Right atrium auricular region (tissue), 2 donors: Measurements from ENCODE around the gene INTS15. TPM values are rescaled to one million over a fixed set of nuclear protein-coding genes. Genes with fewer than 3 reads are reported as not detected.

Source experiments
- DNase-seq: peaks from one replicate; pipeline ENCODE4 v3.0.0-alpha.2; 2019; ENCODE audit warnings: low spot score
- H3K27ac ChIP-seq, 2 donors: fragments of 200-600 bp; sonication (generic); 1 replicate in 1 of 2; 2 replicates in 1 of 2; pipeline ENCODE4 v1.5.1; 2016 to 2019
- H3K27me3 ChIP-seq, 2 donors: fragments of 200-600 bp; sonication (generic); one replicate each; pipeline versions ENCODE4 v1.5.1 to v1.6.0; 2017 to 2019
- H3K36me3 ChIP-seq: fragments of 200-600 bp; sonication (generic); one replicate; pipeline ENCODE4 v1.5.1; 2016
- H3K4me1 ChIP-seq, 2 donors: fragments of 200-600 bp; sonication (generic); one replicate each; pipeline versions ENCODE4 v1.5.1 to v1.6.0; 2017 to 2019
- H3K4me3 ChIP-seq, 2 donors: fragments of 200-600 bp; sonication (generic); 1 replicate in 1 of 2; 2 replicates in 1 of 2; pipeline ENCODE4 v1.5.1; 2017 to 2019; ENCODE audit warnings: mild to moderate bottlenecking in 1 of 2, moderate library complexity in 1 of 2
- H3K9me3 ChIP-seq, 2 donors: fragments of 200-600 bp; sonication (generic); one replicate each; pipeline ENCODE4 v1.5.1; 2019
- total RNA-seq, 2 donors: library from RNA; depleted of rRNA; stranded (reverse); fragments of >200 nt; gene quantifications; one replicate each; pipeline ENCODE4 v1.1.0, GENCODE V29; 2016
- TF ChIP-seq, protein P1 (sequence below), 2 donors: fragments of 200-600 bp; sonication (generic); IDR thresholded peaks; one replicate each; pipeline ENCODE4 v1.5.1; 2019; ENCODE audit warnings: antibody characterized with exemption in 2 of 2

Gene INTS15
- total RNA-seq, 2 donors from 2014 or later, result 12.5 to 19.5 TPM

DNA sequence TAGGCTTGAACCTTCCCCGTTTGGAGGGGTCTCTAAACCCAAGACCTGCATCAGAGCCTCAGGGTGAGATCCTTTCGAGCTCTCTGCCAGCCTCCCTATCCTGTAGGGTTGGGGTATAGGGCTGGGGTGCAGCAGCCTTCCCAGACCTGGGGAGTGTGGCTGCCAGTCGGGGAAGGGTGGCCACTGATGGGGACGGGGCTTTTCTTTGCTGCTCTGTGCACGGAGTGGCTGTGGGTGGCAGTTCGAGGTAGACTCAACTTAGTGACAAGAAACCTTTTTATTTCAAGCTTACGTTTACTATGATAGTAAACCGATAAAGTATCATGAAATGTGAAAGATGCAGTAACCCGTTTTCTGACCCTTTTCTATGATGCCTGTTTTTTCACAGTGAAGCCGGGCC, 60.3 kb downstream of the INTS15 start:
- Histone ChIP-seq H3K4me1 (no peaks in the 10 kb centered on the region), H3K9me3 (peaks cover 0 to 7% of the 10 kb centered on the region in 2 donors), H3K27ac (no peak overlapping the region), H3K27me3 (no peaks in the 10 kb centered on the region), H3K36me3 (peaks cover 49% of the 10 kb centered on the region), H3K4me3 (no peak overlapping the region)
- no peak for DNase-seq
- TF ChIP-seq, protein P1, sequence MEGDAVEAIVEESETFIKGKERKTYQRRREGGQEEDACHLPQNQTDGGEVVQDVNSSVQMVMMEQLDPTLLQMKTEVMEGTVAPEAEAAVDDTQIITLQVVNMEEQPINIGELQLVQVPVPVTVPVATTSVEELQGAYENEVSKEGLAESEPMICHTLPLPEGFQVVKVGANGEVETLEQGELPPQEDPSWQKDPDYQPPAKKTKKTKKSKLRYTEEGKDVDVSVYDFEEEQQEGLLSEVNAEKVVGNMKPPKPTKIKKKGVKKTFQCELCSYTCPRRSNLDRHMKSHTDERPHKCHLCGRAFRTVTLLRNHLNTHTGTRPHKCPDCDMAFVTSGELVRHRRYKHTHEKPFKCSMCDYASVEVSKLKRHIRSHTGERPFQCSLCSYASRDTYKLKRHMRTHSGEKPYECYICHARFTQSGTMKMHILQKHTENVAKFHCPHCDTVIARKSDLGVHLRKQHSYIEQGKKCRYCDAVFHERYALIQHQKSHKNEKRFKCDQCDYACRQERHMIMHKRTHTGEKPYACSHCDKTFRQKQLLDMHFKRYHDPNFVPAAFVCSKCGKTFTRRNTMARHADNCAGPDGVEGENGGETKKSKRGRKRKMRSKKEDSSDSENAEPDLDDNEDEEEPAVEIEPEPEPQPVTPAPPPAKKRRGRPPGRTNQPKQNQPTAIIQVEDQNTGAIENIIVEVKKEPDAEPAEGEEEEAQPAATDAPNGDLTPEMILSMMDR (IDR thresholded peaks at IDR 0.05), result no peak

DNA sequence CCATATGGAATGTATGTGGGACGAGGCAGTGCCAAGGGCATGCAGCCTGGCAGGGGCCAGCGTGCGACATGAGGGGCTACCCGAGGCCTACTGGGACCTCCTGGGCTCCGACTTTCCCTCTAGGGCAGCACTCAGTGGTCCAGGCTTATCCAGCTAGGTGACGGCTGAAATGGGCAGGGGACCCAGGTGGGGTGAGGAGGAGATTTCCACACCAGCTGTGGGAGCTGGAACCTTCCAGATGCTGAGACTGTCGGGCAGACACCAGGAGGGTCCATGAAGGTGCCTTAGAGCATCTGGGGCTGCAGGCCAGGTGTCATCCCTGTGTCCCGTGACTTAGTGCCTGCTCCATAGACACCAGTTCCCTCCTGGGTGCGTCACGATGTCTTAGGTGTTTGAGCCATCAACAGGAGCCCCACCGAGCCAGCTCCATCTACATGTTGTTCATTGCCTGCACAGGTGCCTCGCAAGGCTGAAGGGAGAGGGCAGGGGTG, 60.7 kb downstream of the INTS15 start:
- no peak overlapping the region for H3K27ac ChIP-seq
- H3K27me3 ChIP-seq, result no peaks in the 10 kb centered on the region
- H3K9me3 ChIP-seq, result peaks cover 0 to 7% of the 10 kb centered on the region in 2 donors
- H3K4me1 ChIP-seq, result no peaks in the 10 kb centered on the region
- no peak overlapping the region for H3K4me3 ChIP-seq
- TF ChIP-seq, protein P1 (IDR thresholded peaks at IDR 0.05), result no peak
- DNase-seq, result no peak
- H3K36me3 ChIP-seq, result peaks cover 49% of the 10 kb centered on the region

DNA sequence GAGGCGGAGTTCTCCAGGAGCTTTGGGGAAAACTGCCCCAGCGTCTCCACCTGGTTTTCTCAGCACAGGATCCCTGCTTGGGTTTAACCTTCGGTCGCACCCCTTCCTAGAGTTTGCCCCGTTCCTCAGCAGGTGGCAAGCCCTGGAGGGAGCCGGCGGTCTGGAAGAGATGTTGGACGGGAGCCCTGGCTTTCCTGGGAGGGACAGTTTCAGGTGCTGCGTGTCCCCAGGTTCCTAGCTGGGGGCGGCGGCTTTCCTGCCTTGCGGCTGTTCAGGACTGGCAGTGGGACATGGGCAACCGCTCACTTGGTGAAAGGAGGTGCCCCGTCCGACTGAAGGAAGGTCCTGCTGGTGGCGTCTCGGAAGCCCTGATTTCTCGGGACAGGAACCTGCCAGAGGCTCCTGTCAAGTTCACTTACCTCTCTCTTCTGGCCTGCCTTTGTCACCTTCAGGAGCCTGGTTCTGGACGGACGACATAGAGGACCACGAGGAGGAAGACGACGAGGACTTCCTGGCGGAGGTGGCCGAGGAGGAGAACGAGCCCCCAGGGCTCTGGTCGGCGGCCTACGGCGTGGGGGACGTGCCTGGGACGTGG, 62.1 kb downstream of the INTS15 start:
- Histone ChIP-seq H3K27ac (no peak overlapping the region), H3K36me3 (peaks cover 41% of the 10 kb centered on the region), H3K4me3 (no peak overlapping the region), H3K4me1 (no peaks in the 10 kb centered on the region), H3K27me3 (no peaks in the 10 kb centered on the region), H3K9me3 (peaks cover 0 to 7% of the 10 kb centered on the region in 2 donors)
- no peak for DNase-seq
- TF ChIP-seq, protein P1 (IDR thresholded peaks at IDR 0.05), result no peak

DNA sequence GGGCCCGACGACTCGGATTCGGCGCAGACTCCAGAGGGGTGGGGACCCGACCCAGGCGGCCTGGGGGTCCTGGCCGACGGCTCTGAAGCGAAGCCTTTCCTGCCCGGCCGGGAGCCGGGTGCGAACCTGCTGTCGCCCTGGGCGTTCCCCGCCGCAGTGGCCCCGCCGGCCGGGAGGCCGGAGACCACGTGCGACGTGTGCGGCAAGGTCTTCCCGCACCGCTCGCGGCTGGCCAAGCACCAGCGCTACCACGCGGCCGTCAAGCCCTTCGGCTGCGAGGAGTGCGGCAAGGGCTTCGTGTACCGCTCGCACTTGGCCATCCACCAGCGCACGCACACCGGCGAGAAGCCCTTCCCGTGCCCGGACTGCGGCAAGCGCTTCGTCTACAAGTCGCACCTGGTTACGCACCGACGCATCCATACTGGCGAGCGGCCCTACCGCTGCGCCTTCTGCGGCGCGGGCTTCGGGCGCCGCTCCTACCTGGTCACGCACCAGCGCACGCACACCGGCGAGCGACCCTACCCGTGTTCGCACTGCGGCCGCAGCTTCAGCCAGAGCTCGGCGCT, 62.7 kb downstream of the INTS15 start:
- H3K4me1 ChIP-seq, result no peaks in the 10 kb centered on the region
- peaks cover 0 to 7% of the 10 kb centered on the region in 2 donors for H3K9me3 ChIP-seq
- H3K27ac ChIP-seq, result no peak overlapping the region
- peaks cover 38% of the 10 kb centered on the region for H3K36me3 ChIP-seq
- TF ChIP-seq, protein P1 (IDR thresholded peaks at IDR 0.05), result no peak
- no peak overlapping the region for H3K4me3 ChIP-seq
- no peaks in the 10 kb centered on the region for H3K27me3 ChIP-seq
- DNase-seq, result no peak

DNA sequence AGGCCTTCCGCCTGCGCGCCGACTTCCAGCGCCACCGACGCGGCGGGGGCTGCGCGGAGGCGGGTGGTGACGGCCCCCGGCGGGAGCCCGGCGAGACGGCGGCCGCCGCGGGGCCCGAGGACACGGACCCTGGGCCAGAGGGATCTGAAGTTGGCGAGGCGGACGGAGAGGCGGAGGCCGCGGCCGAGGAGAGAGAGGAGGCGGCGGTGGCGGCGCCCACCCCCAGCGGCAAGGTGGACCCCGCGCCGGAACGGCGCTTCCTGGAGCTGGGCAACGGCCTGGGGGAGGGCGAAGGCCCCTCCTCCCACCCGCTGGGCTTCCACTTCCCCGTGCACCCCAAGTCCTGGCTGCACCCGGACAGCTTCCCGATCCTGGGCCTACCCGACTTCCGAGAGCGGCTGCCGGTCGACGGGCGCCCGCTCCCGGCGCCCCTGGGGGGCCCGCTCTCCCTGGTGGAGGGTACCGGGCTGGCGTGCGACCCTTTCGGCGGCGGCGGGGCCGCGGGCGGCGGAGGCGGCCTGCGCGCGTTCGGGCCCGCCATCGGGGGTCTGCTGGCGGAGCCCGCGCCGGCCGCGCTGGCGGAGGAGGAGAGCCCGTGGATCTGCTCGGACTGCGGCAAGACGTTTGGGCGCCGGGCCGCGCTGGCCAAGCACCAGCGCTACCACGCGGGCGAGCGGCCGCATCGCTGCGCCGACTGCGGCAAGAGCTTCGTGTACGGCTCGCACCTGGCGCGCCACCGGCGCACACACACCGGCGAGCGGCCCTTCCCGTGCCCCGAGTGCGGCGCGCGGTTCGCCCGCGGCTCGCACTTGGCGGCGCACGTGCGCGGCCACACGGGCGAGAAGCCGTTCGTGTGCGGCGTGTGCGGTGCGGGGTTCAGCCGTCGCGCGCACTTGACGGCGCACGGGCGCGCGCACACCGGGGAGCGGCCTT, 63.5 kb downstream of the INTS15 start:
- DNase-seq, result no peak
- H3K4me3 ChIP-seq, result no peak overlapping the region
- TF ChIP-seq, protein P1 (IDR thresholded peaks at IDR 0.05), result no peak
- no peaks in the 10 kb centered on the region for H3K4me1 ChIP-seq
- peaks cover 38% of the 10 kb centered on the region for H3K36me3 ChIP-seq
- H3K27me3 ChIP-seq, result no peaks in the 10 kb centered on the region
- H3K27ac ChIP-seq, result no peak overlapping the region
- H3K9me3 ChIP-seq, result peaks cover 0 to 7% of the 10 kb centered on the region in 2 donors
